Motor neuron (in vitro differentiated cells): ENCODE measurements around the gene CDC25A. TPM values are rescaled to one million over a fixed set of nuclear protein-coding genes. Genes with fewer than 3 reads are reported as not detected.

Source experiments
- ATAC-seq, 8 experiments: fragments of 200-7000 bp; cut with Tn5 transposase; replicated peaks in 6 of 8; 2 replicates each; pipeline ENCODE4 v1.8.0; 2021; ENCODE audit warnings: mild to moderate bottlenecking in 8 of 8, moderate library complexity in 8 of 8
- H3K27ac ChIP-seq, 2 donors: fragments of 250-450 bp; sonication (Bioruptor Pico); 2 replicates each; pipeline ENCODE4 v1.9.0; 2021; ENCODE audit warnings: antibody characterized with exemption in 2 of 2, mild to moderate bottlenecking in 2 of 2, moderate library complexity in 1 of 2
- H3K4me1 ChIP-seq, 2 donors: fragments of 250-450 bp; sonication (Bioruptor Pico); replicated peaks in 1 of 2; 2 replicates each; pipeline ENCODE4 v1.6.1; 2021; ENCODE audit warnings: antibody characterized with exemption in 2 of 2, mild to moderate bottlenecking in 2 of 2, moderate library complexity in 1 of 2
- H3K4me3 ChIP-seq, 5 donors: fragments of 250-450 bp; sonication (Bioruptor Pico); 2 replicates each; pipeline ENCODE4 v1.9.0; 2021; ENCODE audit warnings: antibody characterized with exemption in 5 of 5, mild to moderate bottlenecking in 5 of 5, moderate library complexity in 4 of 5
- WGBS, 10 experiments: fragments of 450-650 bp; shearing (Covaris generic); methylation state at CpG; one replicate each; pipeline ENCODE4 v1.0.0; 2022; 5-methylcytosine and 5-hydroxymethylcytosine counted together
- in situ Hi-C, 9 experiments: fragments of 400-800 bp; cut with MboI; loops; one replicate each; pipeline ENCODE4 v1.15.0; 2021; ENCODE audit warnings: low sequenced_read_pairs in 9 of 9, low pct_unique_long_range_greater_than_20kb in 2 of 9; ENCODE audit not compliant: unreplicated experiment in 9 of 9
- total RNA-seq, 8 experiments: library from RNA; unstranded; fragments of 300-600 nt; gene quantifications; 2 replicates each; pipeline versions ENCODE4 v1.2.3 to v1.2.4, GENCODE V29; 2022

CDC25A gene
- total RNA-seq, 8 experiments from 2014 or later, result 3.7 to 33.8 (median 13.2) TPM

- Histone ChIP-seq H3K4me3 (peak overlapping the region; percentile 47 to 80 (median 59)), H3K4me1 (peaks cover 4 to 5% of the 10 kb centered on the region in 2 donors), H3K27ac (peak overlapping the region; percentile 1 to 67)
- peak; percentile 41 to 87 (median 84) for ATAC-seq
- WGBS, 10 experiments, result 0 to 9% (median 1%) methylated on average over 6 to 27 of the region's 87 CpGs; no CpG with 5 or more reads in 6 of the 10 experiments
- in situ Hi-C loops, result no loop called here
These were observed 495 bp downstream of the CDC25A start for GRCh38 chr3:48187579-48188265.

GRCh38 chr3:48187301-48187578 lies 977 bp downstream of the CDC25A start:
- peak overlapping the region in 1 of 2 donors; percentile 1 for H3K27ac ChIP-seq

GRCh38 chr3:48186631-48187300 lies 1.5 kb downstream of the CDC25A start:
- 0 to 50% (median 9%) methylated on average over 2 to 7 of the region's 7 CpGs; no CpG with 5 or more reads in 1 of the 10 experiments for WGBS, 10 experiments
- in situ Hi-C loops, result no loop called here
- H3K27ac ChIP-seq, result no peak overlapping the region
- ATAC-seq, result no peak
- H3K4me3 ChIP-seq, result peak overlapping the region; percentile 47 to 80 (median 59)
- H3K4me1 ChIP-seq, result peaks cover 4 to 5% of the 10 kb centered on the region in 2 donors

More at GRCh38 chr3:48187301-48187578, 977 bp downstream of the CDC25A start:
- peak overlapping the region; percentile 47 to 80 (median 59) for H3K4me3 ChIP-seq
- in situ Hi-C loops, result no loop called here
- 0 to 20% (median 0%) methylated on average over 1 to 6 of the region's 8 CpGs; no CpG with 5 or more reads in 1 of the 10 experiments for WGBS, 10 experiments
- peaks cover 4 to 5% of the 10 kb centered on the region in 2 donors for H3K4me1 ChIP-seq
- no peak for ATAC-seq

- peaks cover 4 to 5% of the 10 kb centered on the region in 2 donors for H3K4me1 ChIP-seq
- in situ Hi-C loops, result no loop called here
- WGBS, 10 experiments, result 40 to 100% (median 92%) methylated on average over 1 to 4 of the region's 4 CpGs; no CpG with 5 or more reads in 3 of the 10 experiments
- no peak overlapping the region for H3K4me3 ChIP-seq
- no peak overlapping the region for H3K27ac ChIP-seq
- ATAC-seq, result no peak
These were observed 3.1 kb downstream of the CDC25A start for GRCh38 chr3:48185129-48185528.

GRCh38 chr3:48184299-48184698 lies 3.9 kb downstream of the CDC25A start:
- no peak for ATAC-seq
- in situ Hi-C loops, result no loop called here
- peaks cover 4 to 5% of the 10 kb centered on the region in 2 donors for H3K4me1 ChIP-seq
- no peak overlapping the region for H3K27ac ChIP-seq
- 25 to 100% (median 79%) methylated on average over 1 to 2 of the region's 2 CpGs; no CpG with 5 or more reads in 1 of the 10 experiments for WGBS, 10 experiments
- no peak overlapping the region for H3K4me3 ChIP-seq

- Histone ChIP-seq H3K4me1 (no peaks in the 10 kb centered on the region), H3K27ac (no peak overlapping the region), H3K4me3 (no peak overlapping the region)
- ATAC-seq, result no peak
- in situ Hi-C loops, result no loop called here
- 73 to 100% (median 94%) methylated on average over 1 to 4 of the region's 5 CpGs for WGBS, 10 experiments
These were observed 7.5 kb downstream of the CDC25A start for GRCh38 chr3:48180531-48181253.

- 80 to 100% (median 96%) methylated on average over 2 to 5 of the region's 5 CpGs for WGBS, 10 experiments
- no peak for ATAC-seq
- in situ Hi-C loops, result no loop called here
- no peak overlapping the region for H3K4me3 ChIP-seq
- H3K4me1 ChIP-seq, result no peaks in the 10 kb centered on the region
- H3K27ac ChIP-seq, result no peak overlapping the region
These were observed 8.2 kb downstream of the CDC25A start for GRCh38 chr3:48180021-48180420.

GRCh38 chr3:48178072-48178471 lies 10.1 kb downstream of the CDC25A start:
- no peak overlapping the region for H3K4me3 ChIP-seq
- 59 to 100% (median 93%) methylated on average over 1 to 2 of the region's 2 CpGs; no CpG with 5 or more reads in 2 of the 10 experiments for WGBS, 10 experiments
- H3K4me1 ChIP-seq, result no peaks in the 10 kb centered on the region
- in situ Hi-C loops, result no loop called here
- H3K27ac ChIP-seq, result no peak overlapping the region
- no peak for ATAC-seq

DNA sequence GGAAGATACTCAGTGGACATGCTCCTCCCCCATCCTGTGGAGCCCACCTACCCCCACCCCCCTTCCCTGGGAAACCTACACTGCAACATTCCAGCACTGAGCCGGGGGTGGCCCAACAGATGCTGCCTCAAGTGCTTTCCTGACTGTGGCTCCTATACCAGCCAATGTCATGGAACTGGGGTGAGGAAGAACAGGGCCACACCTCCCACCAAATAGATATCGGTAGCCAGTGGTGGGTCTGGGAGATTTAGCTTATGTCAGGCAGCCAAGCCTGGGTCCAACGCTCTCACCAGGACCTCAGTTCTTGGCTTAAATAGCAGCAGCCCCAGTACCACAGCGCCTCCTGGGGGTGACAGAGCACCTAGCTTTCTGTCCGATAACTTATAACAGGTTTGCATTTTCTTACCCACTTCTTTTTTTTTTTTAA lies 30.3 kb downstream of the CDC25A start:
- H3K4me3 ChIP-seq, result no peak overlapping the region
- 47 to 100% (median 62%) methylated on average over 1 to 3 of the region's 5 CpGs; no CpG with 5 or more reads in 4 of the 10 experiments for WGBS, 10 experiments
- peak in 4 of 8 experiments; percentile 35 to 81 (median 77) for ATAC-seq
- H3K27ac ChIP-seq, result no peak overlapping the region
- H3K4me1 ChIP-seq, result no peaks in the 10 kb centered on the region
- in situ Hi-C loops, result loop anchor here in 5 of 9 experiments (10.0 to 25.0 kb wide), 4 partner anchors 171 to 321 kb away; no protein-coding TSS in a partner anchor

GRCh38 chr3:48157202-48157840 lies 30.9 kb downstream of the CDC25A start:
- no peak overlapping the region for H3K4me3 ChIP-seq
- 71 to 100% (median 91%) methylated on average over 1 to 5 of the region's 5 CpGs; no CpG with 5 or more reads in 2 of the 10 experiments for WGBS, 10 experiments
- no peak for ATAC-seq
- no peak overlapping the region for H3K27ac ChIP-seq
- no peaks in the 10 kb centered on the region for H3K4me1 ChIP-seq
- in situ Hi-C loops, result loop anchor here in 5 of 9 experiments (10.0 to 25.0 kb wide), 4 partner anchors 170 to 320 kb away; no protein-coding TSS in a partner anchor

GRCh38 chr3:48156163-48156562 lies 32.1 kb downstream of the CDC25A start:
- no peak for ATAC-seq
- Histone ChIP-seq H3K27ac (no peak overlapping the region), H3K4me3 (no peak overlapping the region), H3K4me1 (no peaks in the 10 kb centered on the region)
- 50 to 100% (median 83%) methylated on average over 1 to 2 of the region's 2 CpGs; no CpG with 5 or more reads in 2 of the 10 experiments for WGBS, 10 experiments
- in situ Hi-C loops, result loop anchor here in 5 of 9 experiments (10.0 to 25.0 kb wide), 4 partner anchors 169 to 319 kb away; no protein-coding TSS in a partner anchor

- Histone ChIP-seq H3K4me3 (no peak overlapping the region), H3K27ac (no peak overlapping the region), H3K4me1 (no peaks in the 10 kb centered on the region)
- in situ Hi-C loops, result loop anchor here in 5 of 9 experiments (10.0 to 25.0 kb wide), 4 partner anchors 168 to 318 kb away; no protein-coding TSS in a partner anchor
- 14 to 100% (median 57%) methylated on average over 1 to 2 of the region's 2 CpGs; no CpG with 5 or more reads in 2 of the 10 experiments for WGBS, 10 experiments
- no peak for ATAC-seq
These were observed 33.1 kb downstream of the CDC25A start for GRCh38 chr3:48155122-48155521.
